ENCODE results near the gene MYL7.

DNA sequence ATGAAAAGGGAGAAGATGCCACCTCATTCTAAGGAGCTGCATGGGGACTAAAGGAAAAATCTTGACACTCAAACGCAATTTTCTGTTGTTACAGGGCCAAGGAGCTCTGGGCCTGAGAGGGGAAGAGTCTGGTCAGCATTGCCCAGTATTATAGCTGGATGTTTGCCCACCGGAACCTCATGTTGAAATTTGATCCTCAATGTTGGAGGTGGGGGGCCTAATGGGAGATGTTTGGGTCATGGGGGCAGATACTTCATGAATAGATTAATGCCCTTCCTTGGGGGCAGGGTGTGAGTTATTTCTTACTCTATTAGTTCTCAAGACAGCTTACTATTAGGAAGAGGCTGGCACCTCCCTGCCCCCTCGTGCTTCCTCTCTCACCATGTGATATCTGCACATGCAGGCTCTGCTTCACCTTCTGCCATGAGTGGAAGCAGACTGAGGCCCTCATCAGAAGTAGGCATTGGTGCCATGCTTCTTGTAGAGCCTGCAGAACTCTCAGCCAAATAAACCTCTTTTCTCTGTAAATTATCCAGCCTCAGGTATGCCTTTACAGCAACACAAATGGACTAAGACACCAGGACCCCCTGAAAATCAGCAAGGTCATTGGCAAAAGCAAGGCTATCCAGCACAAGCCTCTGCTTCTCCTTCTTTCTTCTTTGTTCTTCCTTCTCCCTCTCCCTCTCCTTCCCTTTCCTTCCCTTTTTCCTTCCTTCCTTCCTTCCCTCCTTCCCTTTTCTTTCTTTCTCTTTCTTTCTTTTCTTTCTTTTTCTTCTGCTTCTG, 33.0 kb upstream of the MYL7 start:
- no peak for TF ChIP-seq POLR2A (IDR thresholded peaks at IDR 0.05; ENCODE audit: low read depth)
- TF ChIP-seq, protein P1, sequence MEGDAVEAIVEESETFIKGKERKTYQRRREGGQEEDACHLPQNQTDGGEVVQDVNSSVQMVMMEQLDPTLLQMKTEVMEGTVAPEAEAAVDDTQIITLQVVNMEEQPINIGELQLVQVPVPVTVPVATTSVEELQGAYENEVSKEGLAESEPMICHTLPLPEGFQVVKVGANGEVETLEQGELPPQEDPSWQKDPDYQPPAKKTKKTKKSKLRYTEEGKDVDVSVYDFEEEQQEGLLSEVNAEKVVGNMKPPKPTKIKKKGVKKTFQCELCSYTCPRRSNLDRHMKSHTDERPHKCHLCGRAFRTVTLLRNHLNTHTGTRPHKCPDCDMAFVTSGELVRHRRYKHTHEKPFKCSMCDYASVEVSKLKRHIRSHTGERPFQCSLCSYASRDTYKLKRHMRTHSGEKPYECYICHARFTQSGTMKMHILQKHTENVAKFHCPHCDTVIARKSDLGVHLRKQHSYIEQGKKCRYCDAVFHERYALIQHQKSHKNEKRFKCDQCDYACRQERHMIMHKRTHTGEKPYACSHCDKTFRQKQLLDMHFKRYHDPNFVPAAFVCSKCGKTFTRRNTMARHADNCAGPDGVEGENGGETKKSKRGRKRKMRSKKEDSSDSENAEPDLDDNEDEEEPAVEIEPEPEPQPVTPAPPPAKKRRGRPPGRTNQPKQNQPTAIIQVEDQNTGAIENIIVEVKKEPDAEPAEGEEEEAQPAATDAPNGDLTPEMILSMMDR (IDR thresholded peaks at IDR 0.05): no peak
- TF ChIP-seq POLR2AphosphoS5 (IDR thresholded peaks at IDR 0.05): no peak
